Small intestine (tissue), 7 donors: Measurements from ENCODE around the gene CLN6. TPM values are rescaled to one million over a fixed set of nuclear protein-coding genes. Genes with fewer than 3 reads are reported as not detected.
A peak's percentile ranks its signal among the peaks of the same experiment; 100 is the strongest.
"Not testable (repeated sequence)": the region's sequence is repeated elsewhere in the genome, so short reads cannot be mapped to it uniquely, and the experiment has no call there.

ENCODE experiments used
- DNase-seq, 2 donors: peaks; one replicate each; pipeline versions ENCODE4 v3.0.0 to v3.0.0-alpha.2; 2013
- FAIRE-seq: peaks from 2 replicates; lab custom pipeline; 2012; peaks lifted over from hg19 to GRCh38; lab: Jason Lieb, UNC
- H3K27ac ChIP-seq, 3 donors: one replicate each; pipeline ENCODE4 v1.5.1; 2013; ENCODE audit warnings: low read length in 2 of 3, mild to moderate bottlenecking in 2 of 3, control low read depth in 1 of 3, inconsistent platforms in 1 of 3, low read depth in 1 of 3, moderate library complexity in 1 of 3
- H3K27me3 ChIP-seq, 3 donors: one replicate each; pipeline ENCODE4 v1.6.1; 2013; ENCODE audit warnings: low read length in 3 of 3, inconsistent platforms in 1 of 3; ENCODE audit not compliant: control insufficient read depth in 3 of 3, insufficient read depth in 3 of 3
- H3K36me3 ChIP-seq, 3 donors: one replicate each; pipeline ENCODE4 v1.6.1; 2013; ENCODE audit warnings: low read length in 3 of 3, inconsistent platforms in 1 of 3, low read depth in 1 of 3, mild to moderate bottlenecking in 1 of 3, moderate library complexity in 1 of 3; ENCODE audit not compliant: control insufficient read depth in 3 of 3, insufficient read depth in 2 of 3
- H3K4me1 ChIP-seq, 3 donors: one replicate each; pipeline ENCODE4 v1.6.1; 2013; ENCODE audit warnings: low read length in 2 of 3, inconsistent platforms in 1 of 3, low read depth in 1 of 3, mild to moderate bottlenecking in 1 of 3, moderate library complexity in 1 of 3; ENCODE audit not compliant: control insufficient read depth in 3 of 3, insufficient read depth in 2 of 3
- H3K4me3 ChIP-seq, 3 donors: one replicate each; pipeline ENCODE4 v1.5.1; 2013; ENCODE audit warnings: low read length in 3 of 3, control low read depth in 1 of 3, inconsistent platforms in 1 of 3, low read depth in 1 of 3, mild to moderate bottlenecking in 1 of 3, moderate library complexity in 1 of 3
- H3K9me3 ChIP-seq, 2 donors: one replicate each; pipeline ENCODE4 v1.6.1; 2013; ENCODE audit warnings: low read depth in 1 of 2, low read length in 1 of 2; ENCODE audit not compliant: control insufficient read depth in 2 of 2, insufficient read depth in 1 of 2
- WGBS, 3 donors: extraction: QIAGEN DNeasy Blood & Tissue Kit; methylation state at CpG; one replicate each; pipeline ENCODE4 v1.1.7; 2013; 5-methylcytosine and 5-hydroxymethylcytosine counted together
- polyA plus RNA-seq, 4 donors: library from polyadenylated mRNA; stranded (reverse) in 3 of 4; unstranded in 1 of 4; fragments of 200-250 nt in 3 of 4; fragments of 120-200 nt in 1 of 4; gene quantifications; one replicate each; pipeline versions ENCODE4 v1.2.1 to v1.2.3, GENCODE V29; 2013
- donor health status: healthy with polysubstance abuse.
- donor health status: control.
- donor health status: control.
- donor health status: Bipolar disorder and iron deficiency.
- donor health status: healthy.

The CLN6 gene
- polyA plus RNA-seq, 4 donors: 5.8 to 62.4 (median 25.7) TPM

DNA sequence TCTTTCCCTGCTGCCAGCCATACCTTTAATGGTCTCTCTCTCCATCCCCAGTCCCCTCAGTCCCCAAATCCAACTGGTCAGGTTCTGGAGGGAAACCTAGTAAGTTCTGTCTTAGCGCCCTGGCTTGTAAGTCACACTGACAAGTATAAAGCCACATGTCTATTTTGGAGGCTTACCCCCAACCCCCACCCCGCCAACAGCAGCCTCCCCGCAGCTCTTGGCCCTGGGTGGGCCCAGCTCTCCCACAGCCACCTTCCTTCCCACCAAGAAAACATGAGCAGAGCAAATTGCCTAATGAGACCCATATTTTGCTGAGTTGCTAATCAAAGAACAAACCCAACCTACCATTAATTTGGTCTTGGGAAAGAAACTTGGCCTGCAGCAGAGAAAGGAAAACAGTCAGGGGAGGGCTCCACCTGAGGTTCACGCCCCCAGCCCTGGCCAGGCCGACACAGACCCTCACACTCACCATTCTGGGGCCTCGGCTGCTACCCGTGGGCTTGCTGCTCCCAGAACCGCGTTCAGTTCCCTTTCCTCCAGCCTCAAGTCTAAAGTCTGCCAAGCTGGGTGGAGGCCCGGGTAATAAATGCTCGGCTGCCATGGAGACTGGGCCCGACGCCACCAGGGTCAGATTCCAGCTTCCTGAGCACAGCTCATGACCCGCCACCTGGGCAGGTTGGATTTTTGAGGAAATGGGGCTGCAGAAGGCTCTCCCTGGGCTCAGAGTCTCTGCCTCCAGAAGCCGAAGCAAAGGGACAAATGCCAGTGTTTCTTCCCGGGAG, 24.6 kb downstream of the CLN6 start, which contains the start of gene CALML4:
TSS of gene CALML4 (minus strand) at position 557 of the 782 bp plus-strand sequence. CDS start at position 472, 85 bp downstream.
- Histone ChIP-seq H3K27me3 (no peaks in the 10 kb centered on the region), H3K36me3 (peaks cover 0 to 70% (median 4%) of the 10 kb centered on the region in 3 donors), H3K4me3 (peak within 1 kb of the TSS; percentile 32 to 73 (median 61)), H3K4me1 (peaks cover 0 to 39% (median 4%) of the 10 kb centered on the region in 3 donors), H3K9me3 (no peaks in the 10 kb centered on the region), H3K27ac (peak within 1 kb of the TSS; percentile 90 to 97 (median 93))
- FAIRE-seq (no peak), DNase-seq (peak; percentile 97 to 98)
- 17 to 32% (median 24%) methylated on average over 16 of the region's 16 CpGs for WGBS, 3 donors

DNA sequence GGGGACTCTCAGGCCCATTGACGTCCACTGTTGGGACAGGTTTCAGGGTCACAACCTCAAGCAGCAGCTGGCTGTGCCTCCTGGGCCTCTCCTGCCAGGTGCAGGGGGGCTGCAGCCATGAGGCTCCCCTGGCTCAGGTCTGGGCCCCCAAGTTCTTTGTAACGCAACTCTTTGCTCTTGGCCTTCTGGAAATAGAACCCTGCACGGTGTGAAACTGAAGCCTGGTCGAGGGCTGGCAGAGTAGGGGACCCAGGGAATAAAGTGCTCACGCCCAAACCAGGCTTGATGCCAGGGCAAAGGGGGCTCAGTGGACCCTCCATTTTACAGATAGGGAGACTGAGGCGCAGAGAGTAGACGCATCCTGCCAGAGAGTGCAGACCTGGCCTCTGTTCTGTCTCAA, 25.2 kb downstream of the CLN6 start:
- DNase-seq (no peak), FAIRE-seq (no peak)
- H3K4me1 ChIP-seq: peaks cover 0 to 43% (median 4%) of the 10 kb centered on the region in 3 donors
- H3K4me3 ChIP-seq: peak overlapping the region; percentile 32 to 73 (median 61)
- no peaks in the 10 kb centered on the region for H3K27me3 ChIP-seq
- 24 to 67% (median 44%) methylated on average over 7 of the region's 7 CpGs for WGBS, 3 donors
- no peaks in the 10 kb centered on the region for H3K9me3 ChIP-seq
- peaks cover 0 to 69% (median 4%) of the 10 kb centered on the region in 3 donors for H3K36me3 ChIP-seq
- H3K27ac ChIP-seq: peak overlapping the region in 2 of 3 donors; percentile 88 to 97

GRCh38 chr15:68203956-68204355, 25.6 kb downstream of the CLN6 start:
- peaks cover 0 to 68% (median 4%) of the 10 kb centered on the region in 3 donors for H3K36me3 ChIP-seq
- FAIRE-seq (no peak), DNase-seq (no peak)
- no peaks in the 10 kb centered on the region for H3K9me3 ChIP-seq
- 26 to 69% (median 46%) methylated on average over 5 of the region's 5 CpGs for WGBS, 3 donors
- peak overlapping the region in 2 of 3 donors; percentile 88 to 97 for H3K27ac ChIP-seq
- peaks cover 0 to 45% (median 4%) of the 10 kb centered on the region in 3 donors for H3K4me1 ChIP-seq
- H3K27me3 ChIP-seq: no peaks in the 10 kb centered on the region
- peak overlapping the region; percentile 32 to 73 (median 61) for H3K4me3 ChIP-seq

DNA sequence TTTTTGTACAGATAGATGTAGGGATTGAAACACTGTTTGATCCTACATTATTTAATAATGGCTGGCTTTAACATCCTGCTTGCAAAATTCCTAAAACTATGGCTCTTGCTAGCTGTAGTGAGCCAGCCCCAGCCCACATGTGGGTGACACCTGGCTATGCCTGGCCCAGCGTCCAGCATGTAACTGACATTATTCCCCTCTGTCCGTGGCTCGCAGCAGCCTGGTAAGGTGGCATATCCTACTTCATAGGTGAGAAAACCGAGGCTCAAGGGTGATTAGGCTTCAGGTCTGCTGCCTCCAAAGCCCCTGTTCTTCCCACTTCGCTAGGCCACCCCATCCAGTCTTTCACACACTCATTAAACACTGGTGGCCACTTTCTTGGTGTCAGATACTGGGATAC, 26.0 kb downstream of the CLN6 start:
- WGBS, 3 donors: 30 to 68% (median 44%) methylated on average over 5 of the region's 5 CpGs
- H3K4me3 ChIP-seq: peak overlapping the region in 2 of 3 donors; percentile 61 to 73
- peaks cover 0 to 63% (median 4%) of the 10 kb centered on the region in 3 donors for H3K36me3 ChIP-seq
- no peak overlapping the region for H3K27ac ChIP-seq
- FAIRE-seq (no peak), DNase-seq (no peak)
- no peaks in the 10 kb centered on the region for H3K9me3 ChIP-seq
- H3K4me1 ChIP-seq: peaks cover 0 to 45% (median 4%) of the 10 kb centered on the region in 3 donors
- H3K27me3 ChIP-seq: no peaks in the 10 kb centered on the region

DNA sequence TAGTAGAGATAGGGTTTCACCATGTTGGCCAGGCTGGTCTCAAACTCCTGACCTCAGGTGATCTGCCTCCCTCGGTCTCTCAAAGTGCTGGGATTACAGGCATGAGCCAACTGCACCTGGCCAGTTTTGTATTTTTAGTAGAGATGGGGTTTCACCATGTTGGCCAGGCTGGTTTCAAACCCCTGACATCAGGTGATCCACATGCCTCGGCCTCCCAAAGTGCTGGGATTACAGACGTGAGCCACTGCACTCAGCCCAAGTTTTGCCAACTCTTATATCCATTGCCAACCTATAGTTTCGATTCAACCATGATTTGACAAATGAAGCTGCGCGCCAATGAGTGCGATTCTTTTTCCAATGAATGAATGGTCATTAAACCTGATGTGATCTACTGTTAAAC, 26.5 kb downstream of the CLN6 start:
- H3K27me3 ChIP-seq, DNase-seq, FAIRE-seq, H3K27ac ChIP-seq, H3K9me3 ChIP-seq: not testable (repeated sequence)
- H3K4me3 ChIP-seq: peak overlapping the region in 2 of 3 donors; percentile 61 to 73
- peaks cover 0 to 45% (median 4%) of the 10 kb centered on the region in 3 donors for H3K4me1 ChIP-seq
- 86 to 89% (median 89%) methylated on average over 7 of the region's 7 CpGs for WGBS, 3 donors
- peaks cover 0 to 63% (median 2%) of the 10 kb centered on the region in 3 donors for H3K36me3 ChIP-seq

DNA sequence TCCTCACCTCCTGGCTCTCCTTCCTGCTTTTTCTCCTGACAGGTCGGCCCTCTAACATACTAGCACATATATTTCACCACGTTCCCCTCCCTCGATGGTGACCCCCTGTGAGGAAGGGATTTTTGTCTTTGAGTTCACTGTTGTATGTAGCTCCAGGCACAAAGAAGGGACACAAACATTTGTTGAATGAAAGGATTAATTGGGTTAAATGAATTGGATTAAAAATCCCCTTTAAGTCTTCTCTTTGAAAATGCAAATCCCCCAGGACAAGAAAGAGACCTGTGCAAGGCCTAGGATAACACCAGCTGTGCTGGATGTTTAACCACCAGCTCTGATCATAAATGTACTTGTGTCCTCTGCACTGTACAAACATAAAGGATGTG, 27.7 kb downstream of the CLN6 start:
- no peak for DNase-seq

GRCh38 chr15:68201153-68201878, 28.2 kb downstream of the CLN6 start:
- H3K9me3 ChIP-seq: no peaks in the 10 kb centered on the region
- DNase-seq (peak in 1 of 2 donors; percentile 30), FAIRE-seq (no peak)
- H3K27me3 ChIP-seq: no peaks in the 10 kb centered on the region
- H3K36me3 ChIP-seq: peaks cover 0 to 63% (median 3%) of the 10 kb centered on the region in 3 donors
- no peak overlapping the region for H3K27ac ChIP-seq
- peaks cover 0 to 41% (median 4%) of the 10 kb centered on the region in 3 donors for H3K4me1 ChIP-seq
- WGBS, 3 donors: 70 to 78% (median 72%) methylated on average over 7 of the region's 7 CpGs
- peak overlapping the region in 1 of 3 donors; percentile 11 for H3K4me3 ChIP-seq

More for the DNA sequence above, 27.7 kb downstream of the CLN6 start:
- Histone ChIP-seq H3K4me1 (peaks cover 0 to 45% (median 4%) of the 10 kb centered on the region in 3 donors), H3K4me3 (peak overlapping the region in 1 of 3 donors; percentile 11), H3K9me3 (no peaks in the 10 kb centered on the region), H3K36me3 (peaks cover 0 to 63% (median 3%) of the 10 kb centered on the region in 3 donors), H3K27ac (no peak overlapping the region), H3K27me3 (no peaks in the 10 kb centered on the region)
- no peak for FAIRE-seq
- 26 to 46% (median 43%) methylated on average over 3 of the region's 3 CpGs for WGBS, 3 donors
